Osteoblast (primary cell): ENCODE measurements around the gene JAZF1. TPM values are rescaled to one million over a fixed set of nuclear protein-coding genes. Genes with fewer than 3 reads are reported as not detected.

Source experiments
- DNase-seq: peaks from one replicate; pipeline ENCODE4 v3.0.0; 2011; ENCODE audit warnings: low spot score, mixed read lengths; ENCODE audit not compliant: insufficient read length; ENCODE audit errors: missing footprints
- H2AFZ ChIP-seq: 2 replicates; pipeline ENCODE4 v1.6.0; 2011; ENCODE audit warnings: mild to moderate bottlenecking, low read length
- H3K27ac ChIP-seq: 2 replicates; pipeline ENCODE4 v1.5.1; 2011; ENCODE audit warnings: mild to moderate bottlenecking, low read depth, low read length, moderate library complexity
- H3K27me3 ChIP-seq: 2 replicates; pipeline ENCODE4 v1.6.0; 2012; ENCODE audit warnings: mild to moderate bottlenecking, control low read depth, inconsistent platforms, low read length, moderate library complexity; ENCODE audit not compliant: insufficient read depth
- H3K36me3 ChIP-seq: 2 replicates; pipeline ENCODE4 v1.5.1; 2011; ENCODE audit warnings: mild to moderate bottlenecking, low read length, control low read depth, moderate library complexity; ENCODE audit not compliant: insufficient read depth
- H3K4me1 ChIP-seq: 2 replicates; pipeline ENCODE4 v1.5.1; 2011; ENCODE audit warnings: mild to moderate bottlenecking, low read length, control low read depth, moderate library complexity; ENCODE audit not compliant: insufficient read depth
- H3K4me2 ChIP-seq: 2 replicates; pipeline ENCODE4 v1.6.0; 2011; ENCODE audit warnings: mild to moderate bottlenecking, low read length; ENCODE audit not compliant: insufficient read depth
- H3K4me3 ChIP-seq: fragments of 200-600 bp; sonication (generic); 3 replicates; pipeline ENCODE4 v1.5.1; 2012; ENCODE audit warnings: mild to moderate bottlenecking, low read length, inconsistent platforms; ENCODE audit not compliant: insufficient read depth
- H3K79me2 ChIP-seq: 2 replicates; pipeline ENCODE4 v1.6.0; 2012; ENCODE audit warnings: mild to moderate bottlenecking, low read length, control low read depth, inconsistent platforms; ENCODE audit not compliant: insufficient read depth
- H3K9me3 ChIP-seq: 2 replicates; pipeline ENCODE4 v1.5.1; 2011; ENCODE audit warnings: low read depth, low read length, control low read depth
- H4K20me1 ChIP-seq: 2 replicates; pipeline ENCODE4 v1.6.0; 2012; ENCODE audit warnings: mild to moderate bottlenecking, low read length, control low read depth; ENCODE audit not compliant: insufficient read depth
- total RNA-seq: library from RNA; depleted of rRNA; stranded (reverse); fragments of >200 nt; gene quantifications from 2 replicates; pipeline ENCODE4 v1.2.3, GENCODE V29; 2012
- TF ChIP-seq, protein P1 (sequence below): IDR thresholded peaks from 2 replicates; pipeline ENCODE4 v1.5.1; 2011; ENCODE audit warnings: mild to moderate bottlenecking, low read depth, low read length, moderate library complexity; ENCODE audit errors: extremely low read depth

Gene JAZF1
- total RNA-seq, 1 donor, result 15.9 TPM

DNA sequence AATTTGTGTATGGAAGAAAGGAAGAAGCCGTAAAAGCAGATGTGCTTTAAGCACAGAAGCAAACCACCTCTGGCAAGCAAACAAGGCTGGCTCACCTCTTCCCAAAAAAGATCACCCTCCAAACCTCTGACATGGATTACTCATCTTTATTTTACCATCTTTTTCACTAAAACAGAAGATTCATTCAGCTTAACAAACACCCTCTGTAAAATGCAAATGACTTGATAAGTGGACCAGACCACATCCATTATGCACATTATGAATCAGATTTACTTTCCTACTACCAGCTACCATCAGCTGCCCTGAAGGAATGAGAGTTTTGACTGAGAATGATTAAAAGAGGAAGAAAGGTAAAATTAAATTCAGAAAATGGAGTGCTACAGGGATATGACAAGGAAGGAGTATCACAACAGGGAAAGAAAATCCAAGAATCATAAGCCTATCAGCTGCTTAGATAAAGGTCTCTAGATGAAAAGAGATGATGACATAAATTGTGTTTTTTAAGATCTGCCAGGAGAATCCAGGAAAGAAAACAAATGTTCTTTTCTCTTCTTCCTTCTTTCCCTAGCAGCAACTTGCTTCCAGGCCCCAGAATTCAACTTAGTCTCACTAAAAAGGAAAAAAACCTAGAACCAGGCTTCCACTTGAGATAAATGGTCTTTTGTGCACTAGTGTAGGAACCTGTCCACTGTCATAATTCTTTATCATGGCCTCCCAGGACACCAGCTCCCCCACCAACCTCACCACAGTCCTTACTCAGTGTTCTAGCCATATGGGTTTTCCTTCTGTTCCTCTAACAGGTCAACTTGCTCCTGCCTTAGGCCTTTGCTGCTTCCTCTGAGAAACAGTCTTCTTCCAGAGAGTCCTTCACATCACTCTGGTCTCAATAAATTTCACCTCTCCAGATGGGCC is 47.4 kb downstream of the JAZF1 start:
- no peaks in the 10 kb centered on the region for H3K27me3 ChIP-seq
- no peak overlapping the region for H3K27ac ChIP-seq
- peaks cover 20% of the 10 kb centered on the region for H4K20me1 ChIP-seq
- H3K4me3 ChIP-seq, result no peak overlapping the region
- no peak overlapping the region for H2AFZ ChIP-seq
- peaks cover 12% of the 10 kb centered on the region for H3K4me1 ChIP-seq
- H3K79me2 ChIP-seq, result peaks cover 31% of the 10 kb centered on the region
- TF ChIP-seq, protein P1, sequence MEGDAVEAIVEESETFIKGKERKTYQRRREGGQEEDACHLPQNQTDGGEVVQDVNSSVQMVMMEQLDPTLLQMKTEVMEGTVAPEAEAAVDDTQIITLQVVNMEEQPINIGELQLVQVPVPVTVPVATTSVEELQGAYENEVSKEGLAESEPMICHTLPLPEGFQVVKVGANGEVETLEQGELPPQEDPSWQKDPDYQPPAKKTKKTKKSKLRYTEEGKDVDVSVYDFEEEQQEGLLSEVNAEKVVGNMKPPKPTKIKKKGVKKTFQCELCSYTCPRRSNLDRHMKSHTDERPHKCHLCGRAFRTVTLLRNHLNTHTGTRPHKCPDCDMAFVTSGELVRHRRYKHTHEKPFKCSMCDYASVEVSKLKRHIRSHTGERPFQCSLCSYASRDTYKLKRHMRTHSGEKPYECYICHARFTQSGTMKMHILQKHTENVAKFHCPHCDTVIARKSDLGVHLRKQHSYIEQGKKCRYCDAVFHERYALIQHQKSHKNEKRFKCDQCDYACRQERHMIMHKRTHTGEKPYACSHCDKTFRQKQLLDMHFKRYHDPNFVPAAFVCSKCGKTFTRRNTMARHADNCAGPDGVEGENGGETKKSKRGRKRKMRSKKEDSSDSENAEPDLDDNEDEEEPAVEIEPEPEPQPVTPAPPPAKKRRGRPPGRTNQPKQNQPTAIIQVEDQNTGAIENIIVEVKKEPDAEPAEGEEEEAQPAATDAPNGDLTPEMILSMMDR, result no peak
- peak; percentile 66 for DNase-seq
- no peaks in the 10 kb centered on the region for H3K36me3 ChIP-seq
- no peaks in the 10 kb centered on the region for H3K9me3 ChIP-seq
- no peak overlapping the region for H3K4me2 ChIP-seq

- TF ChIP-seq, protein P1, result no peak
- DNase-seq, result no peak
- no peaks in the 10 kb centered on the region for H3K36me3 ChIP-seq
- no peak overlapping the region for H3K4me2 ChIP-seq
- peaks cover 20% of the 10 kb centered on the region for H3K4me1 ChIP-seq
- no peaks in the 10 kb centered on the region for H3K27me3 ChIP-seq
- H3K4me3 ChIP-seq, result no peak overlapping the region
- H3K79me2 ChIP-seq, result peaks cover 35% of the 10 kb centered on the region
- H3K9me3 ChIP-seq, result no peaks in the 10 kb centered on the region
- H2AFZ ChIP-seq, result no peak overlapping the region
- peaks cover 19% of the 10 kb centered on the region for H4K20me1 ChIP-seq
- H3K27ac ChIP-seq, result no peak overlapping the region
These were observed 50.3 kb downstream of the JAZF1 start for GRCh38 chr7:28130277-28130676.

DNA sequence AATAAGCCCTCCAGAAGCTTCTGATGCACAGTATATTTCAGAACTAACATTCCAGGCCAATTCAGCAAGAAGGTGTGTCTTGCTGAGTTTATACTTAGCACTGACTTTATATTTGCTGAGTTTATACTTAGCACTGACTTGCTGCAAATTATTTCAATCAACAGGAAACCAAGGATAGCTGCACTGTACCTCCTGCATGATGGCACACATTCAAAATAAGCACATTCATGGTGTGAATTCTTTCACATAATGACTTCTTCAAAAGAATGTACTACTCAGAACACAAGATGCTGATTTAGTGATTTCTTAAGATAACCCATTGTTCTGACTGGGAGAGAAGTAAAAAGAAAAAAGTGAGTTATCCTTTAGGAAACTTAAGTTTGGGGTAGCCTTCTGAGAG is 52.0 kb downstream of the JAZF1 start:
- H3K4me2 ChIP-seq, result no peak overlapping the region
- peaks cover 20% of the 10 kb centered on the region for H3K4me1 ChIP-seq
- no peaks in the 10 kb centered on the region for H3K36me3 ChIP-seq
- peaks cover 19% of the 10 kb centered on the region for H4K20me1 ChIP-seq
- H3K9me3 ChIP-seq, result no peaks in the 10 kb centered on the region
- H3K4me3 ChIP-seq, result no peak overlapping the region
- no peak overlapping the region for H3K27ac ChIP-seq
- H3K27me3 ChIP-seq, result no peaks in the 10 kb centered on the region
- TF ChIP-seq, protein P1, result no peak
- DNase-seq, result no peak
- no peak overlapping the region for H2AFZ ChIP-seq
- peaks cover 32% of the 10 kb centered on the region for H3K79me2 ChIP-seq

- peaks cover 30% of the 10 kb centered on the region for H3K79me2 ChIP-seq
- H2AFZ ChIP-seq, result no peak overlapping the region
- no peak overlapping the region for H3K4me3 ChIP-seq
- no peaks in the 10 kb centered on the region for H3K9me3 ChIP-seq
- H4K20me1 ChIP-seq, result peaks cover 23% of the 10 kb centered on the region
- no peaks in the 10 kb centered on the region for H3K27me3 ChIP-seq
- TF ChIP-seq, protein P1, result no peak
- no peak overlapping the region for H3K27ac ChIP-seq
- DNase-seq, result no peak
- no peaks in the 10 kb centered on the region for H3K36me3 ChIP-seq
- H3K4me2 ChIP-seq, result no peak overlapping the region
- H3K4me1 ChIP-seq, result peaks cover 17% of the 10 kb centered on the region
These were observed 54.1 kb downstream of the JAZF1 start for GRCh38 chr7:28126410-28127041.
